GM12878 (cell line): ENCODE measurements around the gene ADARB1. TPM values are rescaled to one million over a fixed set of nuclear protein-coding genes. Genes with fewer than 3 reads are reported as not detected.

Source experiments
- CBX5 ChIP-seq: sonication (generic); IDR thresholded peaks from 2 replicates; pipeline ENCODE4 v1.6.1; 2016; ENCODE audit warnings: low read depth, moderate library complexity, mild to moderate bottlenecking, inconsistent platforms
- CHD4 ChIP-seq: fragments of 200-600 bp; sonication (generic); IDR thresholded peaks from 2 replicates; pipeline ENCODE4 v1.6.1; 2016; ENCODE audit warnings: mild to moderate bottlenecking
- EED ChIP-seq: sonication (generic); IDR thresholded peaks from 2 replicates; pipeline ENCODE4 v1.6.1; 2016; ENCODE audit warnings: antibody characterized with exemption, low read depth
- ETV6 ChIP-seq, 2 experiments: fragments of 450-650 bp in 1 of 2; IDR thresholded peaks in 1 of 2; conservative IDR thresholded peaks in 1 of 2; 2 replicates each; pipeline ENCODE4 v1.6.1; 2014; ENCODE audit warnings: antibody characterized with exemption in 1 of 2, borderline replicate concordance in 1 of 2, low read depth in 1 of 2, mild to moderate bottlenecking in 1 of 2, moderate library complexity in 1 of 2
- EZH2 ChIP-seq: IDR thresholded peaks from 2 replicates; pipeline ENCODE4 v1.6.1; 2012; ENCODE audit warnings: low read depth, mild to moderate bottlenecking, control low read depth, inconsistent platforms, low read length, borderline replicate concordance; ENCODE audit not compliant: control insufficient read depth
- FOXK2 ChIP-seq: fragments of 450-650 bp; IDR thresholded peaks from 2 replicates; pipeline ENCODE4 v1.6.1; 2017; ENCODE audit warnings: mild to moderate bottlenecking, moderate library complexity
- GABPA ChIP-seq: IDR thresholded peaks from 2 replicates; pipeline ENCODE4 v1.6.1; 2014; ENCODE audit warnings: antibody characterized with exemption, low read depth, mild to moderate bottlenecking, inconsistent platforms
- IKZF2 ChIP-seq, 2 experiments: fragments of 450-650 bp; IDR thresholded peaks; 2 replicates each; pipeline ENCODE4 v1.6.1; 2017; ENCODE audit warnings: mild to moderate bottlenecking in 2 of 2, moderate library complexity in 2 of 2
- MAX ChIP-seq: IDR thresholded peaks from 2 replicates; pipeline ENCODE4 v1.6.1; 2012; ENCODE audit warnings: low read depth, low read length, improper control_type of control experiment
- NR2C2 ChIP-seq: IDR thresholded peaks from 2 replicates; pipeline ENCODE4 v1.6.1; 2011; ENCODE audit warnings: borderline replicate concordance, low read depth; ENCODE audit not compliant: control insufficient read depth, insufficient read length
- PML ChIP-seq: IDR thresholded peaks from 2 replicates; pipeline ENCODE4 v1.6.1; 2012; ENCODE audit warnings: low read length, inconsistent platforms
- POLR2AphosphoS5 ChIP-seq: IDR thresholded peaks from 2 replicates; pipeline ENCODE4 v1.6.1; 2011; ENCODE audit warnings: mild to moderate bottlenecking, low read length, inconsistent platforms
- PRDM15 ChIP-seq: fragments of 450-650 bp; formaldehyde crosslinking; IDR thresholded peaks from 2 replicates; pipeline ENCODE4 v1.4.0; 2020; ENCODE audit warnings: mild to moderate bottlenecking, moderate library complexity
- RAD51 ChIP-seq: fragments of 450-650 bp; IDR thresholded peaks from 2 replicates; pipeline ENCODE4 v1.6.1; 2016; ENCODE audit warnings: moderate library complexity, mild to moderate bottlenecking, inconsistent platforms
- RBBP5 ChIP-seq: fragments of 200-600 bp; sonication (generic); conservative IDR thresholded peaks from 2 replicates; pipeline ENCODE4 v1.6.1; 2016
- RELA ChIP-seq: fragments of 450-650 bp; IDR thresholded peaks from 2 replicates; pipeline ENCODE4 v1.8.0; 2014; ENCODE audit warnings: borderline replicate concordance; ENCODE audit not compliant: partially characterized antibody
- RELB ChIP-seq: fragments of 450-650 bp; IDR thresholded peaks from 2 replicates; pipeline ENCODE4 v1.6.1; 2017; ENCODE audit warnings: low read depth, mild to moderate bottlenecking, moderate library complexity
- SMC3 ChIP-seq: IDR thresholded peaks from 2 replicates; pipeline ENCODE4 v1.6.1; 2011; ENCODE audit warnings: low read length, improper control_type of control experiment, borderline replicate concordance
- TCF3 ChIP-seq: IDR thresholded peaks from 2 replicates; pipeline ENCODE4 v1.6.1; 2012; ENCODE audit warnings: low read depth, mild to moderate bottlenecking, low read length, borderline replicate concordance; ENCODE audit not compliant: insufficient read depth
- USF2 ChIP-seq: IDR thresholded peaks from 2 replicates; pipeline ENCODE4 v1.6.1; 2011; ENCODE audit warnings: low read depth, low read length, improper control_type of control experiment, borderline replicate concordance
- YY1 ChIP-seq: IDR thresholded peaks from 2 replicates; pipeline ENCODE4 v1.6.1; 2011; ENCODE audit warnings: low read depth, mild to moderate bottlenecking, low read length
- ZBTB33 ChIP-seq: fragments of 450-650 bp; IDR thresholded peaks from 2 replicates; pipeline ENCODE4 v1.6.1; 2017; ENCODE audit warnings: mild to moderate bottlenecking
- ZNF217 ChIP-seq: fragments of 450-650 bp; IDR thresholded peaks from 2 replicates; pipeline ENCODE4 v1.6.1; 2017; ENCODE audit warnings: antibody characterized with exemption, mild to moderate bottlenecking
- ZNF384 ChIP-seq: IDR thresholded peaks from 2 replicates; pipeline ENCODE4 v1.6.1; 2012; ENCODE audit warnings: low read depth, mild to moderate bottlenecking, low read length, improper control_type of control experiment, borderline replicate concordance
- polyA plus RNA-seq, 11 experiments: library from polyadenylated mRNA; depleted of rRNA in 4 of 11; unstranded in 6 of 11; stranded (reverse) in 5 of 11; fragments of >200 nt; fragmentation: Nextera tagmentation in 4 of 11; fragmentation: Illumina TruSeq in 1 of 11; extraction: Ambion mirVana in 4 of 11; extraction: Trizol in 1 of 11; gene quantifications; 1 replicate in 1 of 11; 2 replicates in 10 of 11; pipeline versions ENCODE4 v1.2.1 to v1.2.3, GENCODE V29; 2011 to 2016; ENCODE audit warnings: inconsistent platforms in 2 of 11, missing spikeins in 2 of 11, low read depth in 1 of 11
- total RNA-seq, 4 experiments: library from RNA; depleted of rRNA in 3 of 4; stranded (reverse); fragments of >200 nt in 3 of 4; fragmentation: Illumina TruSeq in 1 of 4; extraction: Trizol in 1 of 4; gene quantifications; 2 replicates each; pipeline versions ENCODE4 v1.2.1 to v1.2.3, GENCODE V29; 2013 to 2021

ADARB1 gene
- total and polyA plus RNA-seq, 10 of the 15 experiments (the other 5 are each of a cell fraction or from before 2014, with no cell fraction given): 5.7 to 61.7 (median 25.3) TPM

GRCh38 chr21:45152265-45152746 is 77.9 kb downstream of the ADARB1 start (continued):
- TF ChIP-seq PRDM15 (CRISPR knock-in tag) (no peak), RBBP5 (no peak), ZNF384 (no peak), RELA (peak; percentile 28), CBX5 (no peak), CHD4 (no peak), ZNF217 (no peak), RELB (no peak), IKZF2 (IDR thresholded peaks at IDR 0.05) (no peak; a peak in 1 of 4 replicates), TCF3 (no peak), SMC3 (peak; percentile 57), YY1 (no peak), MAX (peak; percentile 58; the same call in 1 of the 2 replicates), FOXK2 (no peak), ZBTB33 (no peak), ETV6 (conservative IDR thresholded peaks at IDR 0.05 in 1 of 2, IDR thresholded peaks at IDR 0.05 in 1 of 2; ENCODE audit: borderline replicate concordance in 1 of 2, low read depth in 1 of 2) (no peak), PML (no peak), POLR2AphosphoS5 (no peak), NR2C2 (no peak), EZH2 (no peak), GABPA (no peak), RAD51 (peak; percentile 72), EED (no peak), USF2 (no peak; the same call in 1 of the 2 replicates)
